ENCODE data around the gene SMIM44.
"Not testable (repeated sequence)": the region's sequence is repeated elsewhere in the genome, so short reads cannot be mapped to it uniquely, and the experiment has no call there.

SMIM44 gene

DNA sequence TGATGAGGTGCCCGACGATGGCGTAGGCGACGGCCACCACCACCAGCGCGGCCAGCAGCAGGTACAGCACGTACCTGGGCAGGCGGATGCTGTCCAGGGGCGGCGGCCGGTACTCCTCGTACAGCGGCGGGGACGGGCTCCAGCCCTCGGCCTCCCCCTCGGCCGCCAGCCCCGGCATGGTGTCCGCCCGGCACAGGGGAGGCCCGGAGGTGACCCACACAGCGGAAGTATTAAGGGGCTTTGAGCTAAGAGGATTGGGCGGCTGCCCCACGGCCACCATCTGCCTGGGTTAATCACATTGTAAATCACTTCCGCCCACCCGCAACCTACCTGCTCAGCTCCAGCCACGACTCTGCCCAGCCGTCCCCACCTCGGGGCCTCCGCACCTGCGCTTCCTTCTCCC lies at the start of gene SMIM44:
TSS of gene SMIM44 (minus strand) at position 216 of the 403 bp plus-strand sequence. CDS start at position 178, 38 bp downstream.
- H3K4me3 ChIP-seq (ENCODE audit: low read depth, low read length), result no peak within 1 kb of the TSS

DNA sequence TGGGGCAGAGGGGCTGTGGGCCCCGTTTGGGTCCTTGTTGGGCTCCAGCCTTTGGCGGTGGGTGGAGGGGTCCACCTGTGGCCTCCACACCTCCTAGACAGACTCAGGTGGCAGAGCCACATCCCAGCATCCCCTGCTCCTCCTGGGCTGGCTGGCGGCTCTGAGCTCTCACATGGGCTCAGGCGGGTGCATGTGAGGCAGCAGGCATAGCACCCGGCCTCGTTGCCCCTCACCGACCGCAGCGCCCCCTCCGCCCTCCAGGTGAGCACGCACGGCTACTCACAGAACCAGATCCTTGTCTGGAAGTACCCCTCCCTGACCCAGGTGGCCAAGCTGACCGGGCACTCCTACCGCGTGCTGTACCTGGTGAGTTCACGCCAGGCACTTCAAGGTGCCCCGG lies 49.8 kb upstream of the SMIM44 start:
- no peak overlapping the region for H3K4me3 ChIP-seq (ENCODE audit: low read depth, low read length)

DNA sequence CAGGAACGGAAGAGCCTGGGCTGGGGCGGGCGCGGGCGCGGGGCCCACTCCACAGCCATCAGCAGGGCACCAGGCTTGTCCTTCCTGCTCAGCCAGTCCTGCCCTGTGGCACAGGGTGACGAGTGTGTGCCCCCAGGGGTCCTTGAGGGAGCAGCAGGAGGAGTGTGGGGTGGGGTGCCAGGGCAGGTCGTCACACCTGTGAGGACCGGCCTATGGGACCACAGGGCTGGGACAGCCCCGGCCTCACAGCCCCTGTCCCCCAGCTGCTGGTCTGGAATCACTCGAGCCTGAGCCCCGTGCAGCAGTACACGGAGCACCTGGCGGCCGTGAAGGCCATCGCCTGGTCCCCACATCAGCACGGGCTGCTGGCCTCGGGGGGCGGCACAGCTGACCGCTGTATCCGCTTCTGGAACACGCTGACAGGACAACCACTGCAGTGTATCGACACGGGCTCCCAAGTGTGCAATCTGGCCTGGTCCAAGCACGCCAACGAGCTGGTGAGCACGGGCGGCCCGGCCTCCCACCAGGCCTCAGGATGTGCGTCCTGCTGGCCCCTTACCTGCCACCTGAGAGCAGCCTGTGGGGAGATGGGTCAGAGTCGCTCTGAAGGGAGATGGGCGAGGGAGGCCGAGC lies 49.0 kb upstream of the SMIM44 start:
- no peak overlapping the region for H3K4me3 ChIP-seq (ENCODE audit: low read depth, low read length)

DNA sequence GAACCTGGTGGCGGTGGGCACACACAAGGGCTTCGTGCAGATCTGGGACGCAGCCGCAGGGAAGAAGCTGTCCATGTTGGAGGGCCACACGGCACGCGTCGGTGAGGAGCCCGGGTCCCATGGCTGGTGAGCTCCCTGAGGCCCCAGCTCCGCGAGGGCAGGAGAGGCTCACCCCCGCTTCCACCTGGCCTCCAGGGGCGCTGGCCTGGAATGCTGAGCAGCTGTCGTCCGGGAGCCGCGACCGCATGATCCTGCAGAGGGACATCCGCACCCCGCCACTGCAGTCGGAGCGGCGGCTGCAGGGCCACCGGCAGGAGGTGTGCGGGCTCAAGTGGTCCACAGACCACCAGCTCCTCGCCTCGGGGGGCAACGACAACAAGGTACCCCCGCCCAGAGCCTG lies 48.5 kb upstream of the SMIM44 start:
- no peak overlapping the region for H3K4me3 ChIP-seq (ENCODE audit: low read depth, low read length)

DNA sequence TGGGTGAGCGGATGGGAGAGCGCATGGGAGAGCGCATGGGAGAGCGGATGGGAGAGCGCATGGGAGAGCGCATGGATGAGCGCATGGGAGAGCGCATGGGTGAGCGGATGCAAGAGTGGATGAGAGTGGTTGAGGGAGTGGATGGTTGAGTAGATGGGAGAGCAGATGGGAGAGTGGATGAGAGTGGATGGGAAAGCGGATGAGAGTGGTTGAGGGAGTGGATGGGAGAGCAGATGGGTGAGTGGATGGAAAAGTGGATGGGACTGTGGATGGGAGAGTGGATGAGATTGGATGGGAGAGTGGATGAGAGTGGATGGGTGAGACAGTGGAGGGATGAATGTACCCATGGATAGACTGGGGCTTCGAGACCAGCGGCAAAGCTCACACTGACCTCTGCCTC lies 47.1 kb upstream of the SMIM44 start:
- no peak overlapping the region for H3K4me3 ChIP-seq (ENCODE audit: low read depth, low read length)

DNA sequence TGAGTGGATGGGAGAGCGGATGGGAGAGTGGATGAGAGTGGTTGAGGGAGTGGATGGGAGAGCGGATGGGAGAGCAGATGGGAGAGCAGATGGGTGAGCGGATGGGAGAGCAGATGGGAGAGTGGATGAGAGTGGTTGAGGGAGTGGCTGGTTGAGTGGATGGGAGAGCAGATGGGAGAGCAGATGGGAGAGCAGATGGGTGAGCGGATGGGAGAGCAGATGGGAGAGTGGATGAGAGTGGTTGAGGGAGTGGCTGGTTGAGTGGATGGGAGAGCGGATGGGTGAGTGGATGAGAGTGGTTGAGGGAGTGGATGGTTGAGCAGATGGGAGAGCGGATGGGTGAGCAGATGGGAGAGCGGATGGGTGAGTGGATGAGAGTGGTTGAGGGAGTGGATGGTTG lies 46.1 kb upstream of the SMIM44 start:
- H3K4me3 ChIP-seq (ENCODE audit: low read depth, low read length), result not testable (repeated sequence)

DNA sequence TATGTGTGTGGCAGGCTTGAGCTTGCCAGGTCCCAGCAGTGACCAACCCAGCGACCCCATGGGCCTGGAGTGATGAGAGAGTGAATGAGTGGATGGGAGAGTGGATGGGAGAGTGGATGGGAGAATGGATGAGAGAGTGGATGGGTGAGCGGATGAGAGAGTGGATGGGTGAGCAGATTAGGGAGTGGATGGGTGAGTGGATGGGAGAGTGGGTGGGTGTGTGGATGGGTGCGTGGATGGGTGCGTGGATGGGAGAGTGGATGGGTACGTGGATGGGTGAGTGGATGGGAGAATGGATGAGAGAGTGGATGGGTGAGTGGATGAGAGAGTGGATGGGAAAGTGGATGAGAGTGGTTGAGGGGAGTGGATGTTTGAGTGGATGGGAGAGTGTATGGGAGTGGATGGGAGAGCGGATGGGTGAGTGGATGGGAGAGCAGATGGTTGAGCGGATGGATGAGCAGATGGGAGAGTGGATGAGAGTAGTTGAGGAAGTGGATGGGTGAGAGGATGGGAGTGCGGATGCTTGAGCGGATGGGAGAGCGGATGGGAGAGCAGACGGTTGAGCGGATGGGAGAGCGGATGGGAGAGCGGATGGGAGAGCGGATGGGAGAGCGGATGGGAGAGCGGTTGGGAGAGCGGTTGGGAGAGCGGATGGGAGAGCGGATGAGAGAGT lies 45.4 kb upstream of the SMIM44 start:
- no peak overlapping the region for H3K4me3 ChIP-seq (ENCODE audit: low read depth, low read length)

DNA sequence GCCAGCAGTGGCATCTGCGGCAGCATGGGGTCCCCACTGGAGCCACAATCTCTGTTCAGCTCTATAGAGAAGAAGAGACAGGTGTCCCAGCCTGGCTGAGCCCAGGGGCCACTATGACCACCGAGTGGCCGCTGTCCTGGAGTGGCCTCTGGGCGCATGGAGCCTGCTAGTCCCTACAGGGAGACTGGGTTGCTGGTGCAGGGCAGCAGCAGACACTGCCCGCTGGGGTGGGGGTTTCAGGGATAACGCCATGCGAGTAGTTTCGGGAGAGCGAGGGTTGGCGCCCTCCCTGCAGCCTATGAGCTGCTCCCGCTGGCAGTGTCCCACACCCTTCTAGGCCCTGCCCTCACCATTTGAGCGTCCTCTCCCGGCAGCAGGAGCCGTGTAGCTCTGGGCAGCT lies 44.8 kb upstream of the SMIM44 start:
- H3K4me3 ChIP-seq (ENCODE audit: low read depth, low read length), result no peak overlapping the region

DNA sequence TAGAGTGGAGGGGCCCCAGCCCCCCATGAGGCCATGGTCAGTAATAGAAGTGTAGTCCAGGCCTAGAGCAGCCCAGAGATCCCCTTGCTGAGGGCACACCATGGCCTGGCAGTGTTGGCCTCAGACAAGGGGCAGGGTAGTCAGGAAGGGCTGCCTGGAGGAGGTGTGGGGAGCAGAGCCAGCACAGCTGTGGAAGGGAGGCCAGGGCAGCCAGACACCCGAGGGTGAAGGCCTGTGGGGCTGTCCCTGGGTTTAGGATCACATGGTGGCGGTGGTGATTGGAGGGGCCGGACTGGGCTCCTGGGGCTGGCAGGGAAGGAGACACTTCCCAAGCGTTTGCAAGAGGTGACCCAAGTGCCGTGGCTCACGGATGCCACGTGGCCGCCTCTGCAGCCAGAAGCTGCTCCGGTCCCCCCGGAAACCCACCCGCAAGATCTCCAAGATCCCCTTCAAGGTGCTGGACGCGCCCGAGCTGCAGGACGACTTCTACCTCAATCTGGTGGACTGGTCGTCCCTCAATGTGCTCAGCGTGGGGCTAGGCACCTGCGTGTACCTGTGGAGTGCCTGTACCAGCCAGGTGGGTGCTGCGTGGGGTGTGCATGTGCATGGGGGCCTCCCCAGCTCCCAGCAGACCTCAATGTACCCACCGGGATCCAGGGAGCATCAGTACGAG lies 44.1 kb upstream of the SMIM44 start:
- H3K4me3 ChIP-seq (ENCODE audit: low read depth, low read length), result no peak overlapping the region

DNA sequence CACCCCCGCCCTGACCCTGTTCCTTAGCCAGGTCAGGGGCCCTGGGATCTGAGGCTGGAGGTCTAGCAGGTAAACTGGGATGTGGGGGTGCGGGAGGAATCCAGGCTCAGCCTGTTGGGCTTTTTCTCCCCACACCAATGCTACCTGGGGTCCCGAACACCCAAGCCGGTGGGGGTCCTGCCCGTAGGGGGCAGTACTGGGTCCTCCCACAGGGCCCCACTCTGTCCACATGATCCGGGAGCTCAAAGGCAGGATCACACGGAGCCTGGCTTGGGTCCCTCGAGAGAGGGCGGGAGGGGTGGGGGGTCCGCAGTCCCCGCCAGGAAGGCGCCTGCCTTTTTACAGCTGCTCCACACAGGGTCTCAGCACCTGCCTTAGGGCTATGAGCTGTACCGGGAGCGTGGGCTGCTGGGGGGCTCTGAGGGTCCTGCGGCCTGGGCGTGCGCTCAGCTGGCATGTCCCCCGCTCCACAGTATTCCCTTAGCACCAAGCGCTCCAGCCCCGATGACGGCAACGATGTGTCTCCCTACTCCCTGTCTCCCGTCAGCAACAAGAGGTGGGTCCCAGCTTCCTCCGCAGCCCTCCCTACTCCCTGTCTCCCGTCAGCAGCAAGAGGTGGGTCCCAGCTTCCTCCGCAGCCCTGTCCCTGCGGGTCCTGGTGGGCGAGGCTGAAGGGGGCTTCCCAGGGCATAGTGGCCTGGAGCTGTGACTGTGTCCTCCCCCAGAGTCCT lies 43.4 kb upstream of the SMIM44 start:
- no peak overlapping the region for H3K4me3 ChIP-seq (ENCODE audit: low read depth, low read length)

DNA sequence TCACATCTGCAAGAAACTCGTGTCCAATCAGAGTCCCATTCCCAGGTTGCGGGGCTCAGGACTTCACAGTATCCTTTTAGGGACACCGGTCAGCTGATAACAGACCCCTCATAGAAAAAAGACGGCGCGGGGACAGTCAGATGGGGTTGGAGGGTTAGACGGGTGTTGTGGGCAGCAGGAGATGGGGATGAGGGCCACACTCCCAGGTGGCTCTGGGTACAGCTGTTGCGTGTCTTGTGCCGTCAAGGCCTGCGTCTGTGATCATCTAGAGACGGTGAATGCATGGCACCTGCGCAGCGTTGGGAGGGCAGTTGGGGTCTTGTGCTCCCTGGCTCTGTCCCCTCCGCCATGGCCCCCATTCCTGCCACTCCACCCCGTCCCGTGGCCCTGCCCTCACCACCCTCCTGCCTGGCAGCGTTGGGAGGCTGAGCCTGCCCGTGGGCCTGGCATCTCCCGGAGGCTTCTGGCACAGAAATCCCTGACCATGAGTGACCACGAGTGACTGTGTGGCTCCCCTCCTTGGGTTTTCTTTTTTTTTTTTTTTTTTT lies 41.7 kb upstream of the SMIM44 start:
- no peak overlapping the region for H3K4me3 ChIP-seq (ENCODE audit: low read depth, low read length)

DNA sequence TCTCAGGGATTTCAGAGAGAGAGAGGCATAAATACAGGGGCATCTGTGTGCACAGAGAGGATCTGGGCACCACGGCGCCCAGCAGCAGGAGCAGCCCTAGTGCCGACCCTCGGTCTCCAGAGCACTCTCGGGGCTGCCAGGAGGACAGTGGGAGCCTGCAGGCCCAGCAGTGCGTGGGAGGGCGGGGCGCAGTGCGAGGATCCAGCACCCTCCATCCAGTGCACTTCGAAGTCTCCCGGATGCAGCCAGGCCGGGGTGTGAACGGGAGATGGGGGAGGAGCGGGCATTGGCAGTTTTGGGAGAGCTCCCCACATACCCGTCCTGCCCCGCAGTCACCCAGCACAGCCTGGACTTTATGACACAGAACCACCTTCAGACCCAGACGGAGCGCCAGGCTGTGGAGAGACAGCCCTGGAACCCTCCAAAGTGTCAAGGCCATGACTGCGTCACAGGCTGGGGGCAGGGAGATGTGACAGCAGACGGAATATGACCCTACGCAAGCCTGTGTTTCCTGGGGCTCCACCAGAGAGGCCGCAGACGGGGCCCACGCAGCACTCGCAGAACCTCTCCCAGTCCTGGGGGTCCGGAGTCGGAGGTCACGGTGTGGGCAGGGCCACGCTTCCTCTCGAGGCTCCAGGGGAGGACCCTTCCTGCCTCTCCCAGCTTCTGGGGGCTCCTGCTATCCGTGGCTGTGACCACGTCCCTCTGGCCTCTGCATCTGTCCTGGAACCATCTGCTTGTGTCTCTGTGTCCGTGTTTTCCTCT lies 41.0 kb upstream of the SMIM44 start:
- H3K4me3 ChIP-seq (ENCODE audit: low read depth, low read length), result no peak overlapping the region

DNA sequence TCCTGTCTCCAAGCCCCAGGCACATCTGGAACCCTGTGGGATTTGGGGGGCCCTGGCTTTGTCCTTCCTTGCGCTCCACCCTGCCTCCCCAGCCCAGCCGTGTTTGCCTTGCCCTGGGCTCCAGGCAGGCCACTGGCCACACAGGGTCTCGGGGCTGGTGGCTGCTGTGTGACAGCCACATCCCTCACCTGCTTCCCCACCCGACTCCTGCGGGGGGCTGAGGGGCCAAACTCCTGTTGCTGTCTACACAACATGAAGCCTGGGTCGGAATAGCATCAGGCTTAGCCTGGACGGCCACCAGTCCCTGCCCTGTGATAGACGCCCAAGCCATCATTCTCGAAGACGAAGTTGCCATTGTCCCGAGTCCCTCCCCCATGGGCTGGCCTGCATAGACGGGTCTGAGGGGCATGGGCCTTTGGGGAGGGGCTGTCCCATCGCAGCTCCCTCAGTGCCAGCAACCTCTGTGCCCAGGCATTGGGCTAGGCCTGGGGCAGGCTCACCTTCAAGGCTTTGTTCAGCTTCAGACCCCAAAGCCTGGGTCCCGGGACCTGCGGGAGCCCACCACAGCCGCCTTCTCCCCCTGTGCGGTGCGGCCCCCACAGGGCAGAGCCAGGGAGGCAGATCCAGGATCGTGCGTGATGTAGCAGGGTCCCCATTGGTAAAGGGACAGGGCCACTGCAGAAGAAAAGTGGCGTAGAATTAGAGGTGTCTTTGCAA lies 40.3 kb upstream of the SMIM44 start:
- H3K4me3 ChIP-seq (ENCODE audit: low read depth, low read length), result no peak overlapping the region

DNA sequence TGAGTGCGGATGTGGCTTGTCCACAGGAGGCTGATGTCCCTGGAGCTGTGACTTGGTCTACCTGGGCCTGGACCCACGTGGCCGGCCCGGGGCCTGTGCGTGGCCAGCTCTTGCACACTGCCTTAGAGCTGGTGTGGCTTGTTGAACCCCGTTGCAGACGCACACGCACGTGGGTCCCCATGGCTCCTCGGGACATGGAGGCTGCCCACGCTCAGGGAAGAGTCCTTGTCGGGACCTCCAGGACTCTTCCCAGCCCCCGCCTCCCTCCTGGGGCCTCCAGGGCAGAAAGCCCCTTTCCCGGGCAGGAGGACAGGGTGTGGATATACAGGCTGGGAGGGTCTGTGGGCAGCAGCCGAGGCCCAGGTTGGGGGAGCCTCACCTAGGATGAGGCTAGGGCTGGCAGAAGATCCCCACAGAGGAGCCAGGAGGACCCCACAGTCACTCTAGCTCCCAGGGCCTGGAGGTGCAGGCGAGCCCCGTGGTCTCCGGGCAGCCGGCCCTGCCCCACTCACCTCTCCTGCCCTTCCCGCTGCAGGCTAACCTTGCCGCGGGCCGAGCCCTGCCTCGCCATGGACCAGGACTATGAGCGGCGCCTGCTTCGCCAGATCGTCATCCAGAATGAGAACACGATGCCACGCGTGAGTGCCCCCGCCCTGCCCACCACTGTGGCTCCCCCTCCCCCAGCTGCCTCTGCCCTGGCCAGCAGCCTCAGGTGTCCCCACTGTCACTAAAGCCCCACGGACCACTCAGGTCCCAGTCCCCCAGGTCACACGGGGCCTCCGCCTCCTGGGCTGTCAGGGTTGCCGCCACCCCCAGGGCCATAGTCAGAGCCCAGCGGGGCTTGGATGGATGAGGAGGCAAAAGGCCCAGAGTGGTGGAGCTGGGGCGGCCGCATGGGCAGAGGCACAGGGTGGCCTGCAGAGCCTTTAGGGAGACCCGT lies 39.5 kb upstream of the SMIM44 start:
- no peak overlapping the region for H3K4me3 ChIP-seq (ENCODE audit: low read depth, low read length)

DNA sequence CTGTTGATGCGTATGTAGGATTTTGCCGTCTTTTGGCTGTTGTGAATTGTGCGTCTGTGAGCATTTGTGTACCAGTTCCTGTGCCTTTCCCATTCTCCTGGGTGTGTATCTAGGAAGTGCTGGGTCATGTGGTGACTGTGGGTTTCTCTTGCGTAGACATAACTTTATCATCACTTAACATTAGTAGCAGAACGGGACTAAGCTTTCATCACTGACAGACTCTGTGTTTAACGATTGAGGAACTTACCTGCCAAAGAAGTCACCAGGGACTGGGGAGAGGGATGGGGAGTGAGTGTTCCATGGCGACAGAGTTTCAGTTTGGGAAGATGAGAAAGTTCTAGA lies 37.8 kb upstream of the SMIM44 start:
- H3K4me3 ChIP-seq (ENCODE audit: low read depth, low read length), result no peak overlapping the region

DNA sequence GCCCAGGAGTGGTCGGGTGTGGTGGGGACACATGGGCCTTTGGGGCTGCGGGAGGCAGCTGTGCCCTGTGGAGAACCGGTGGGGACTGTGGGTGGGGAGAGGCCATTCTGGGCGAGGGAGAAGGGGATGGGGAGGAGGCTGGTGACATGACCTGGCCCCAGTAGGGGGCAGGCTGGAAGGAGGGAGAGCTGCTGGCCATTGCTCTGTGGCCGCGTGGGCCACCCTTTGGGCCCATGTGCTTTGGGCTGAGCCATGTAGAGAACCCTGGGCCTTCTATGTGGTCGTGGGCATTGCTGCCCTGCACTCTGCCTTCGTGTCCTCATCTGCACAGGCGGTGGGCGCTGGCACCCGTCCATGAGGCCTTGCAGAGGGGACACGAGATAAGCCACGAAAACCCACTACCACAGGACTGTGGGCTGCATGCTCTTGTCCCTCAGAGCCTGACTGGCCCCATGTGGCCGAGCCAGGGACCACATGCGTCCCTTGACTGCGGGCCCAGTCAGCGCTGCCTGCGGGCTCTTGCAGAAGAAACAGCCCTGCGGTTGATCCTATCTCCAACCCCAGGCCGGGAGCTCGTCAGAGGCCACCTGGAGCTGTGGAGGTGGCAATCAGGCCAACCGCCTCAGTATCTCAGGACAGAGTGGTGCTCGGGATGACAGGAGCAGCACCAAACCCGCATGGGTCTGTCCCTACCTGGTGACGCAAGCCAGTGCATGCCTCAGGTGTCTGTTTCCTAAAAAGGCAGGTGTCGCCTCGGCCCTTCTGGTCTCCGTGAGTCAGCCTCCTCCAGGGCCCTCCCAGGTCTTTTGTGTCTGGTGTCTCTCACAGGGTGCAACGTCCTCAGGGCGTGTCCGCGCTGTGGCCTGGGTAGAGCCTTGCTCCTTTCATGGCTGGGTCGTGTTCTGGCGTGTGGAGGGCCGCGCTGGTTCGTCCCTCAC lies 37.2 kb upstream of the SMIM44 start:
- H3K4me3 ChIP-seq (ENCODE audit: low read depth, low read length), result no peak overlapping the region

DNA sequence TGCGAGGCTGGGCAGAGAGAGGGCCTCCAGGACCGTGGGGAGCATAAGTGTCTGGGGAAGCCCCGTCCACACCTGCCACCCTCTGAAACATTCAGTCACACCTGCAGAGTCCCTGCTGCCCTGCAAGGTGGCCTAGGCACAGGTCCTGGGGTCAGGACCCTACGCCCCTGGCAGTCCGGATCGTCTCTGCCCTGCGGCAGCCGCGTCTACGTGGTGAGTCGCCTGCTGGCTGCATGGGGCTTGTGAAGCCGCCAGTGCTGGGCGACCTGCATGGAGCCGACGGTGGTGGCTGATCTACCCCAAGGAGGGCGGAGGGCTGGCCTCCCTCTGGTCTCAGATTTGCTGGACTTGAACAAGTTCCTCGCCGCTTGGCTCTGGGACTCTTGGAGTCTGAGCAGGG lies 35.9 kb upstream of the SMIM44 start:
- no peak overlapping the region for H3K4me3 ChIP-seq (ENCODE audit: low read depth, low read length)

DNA sequence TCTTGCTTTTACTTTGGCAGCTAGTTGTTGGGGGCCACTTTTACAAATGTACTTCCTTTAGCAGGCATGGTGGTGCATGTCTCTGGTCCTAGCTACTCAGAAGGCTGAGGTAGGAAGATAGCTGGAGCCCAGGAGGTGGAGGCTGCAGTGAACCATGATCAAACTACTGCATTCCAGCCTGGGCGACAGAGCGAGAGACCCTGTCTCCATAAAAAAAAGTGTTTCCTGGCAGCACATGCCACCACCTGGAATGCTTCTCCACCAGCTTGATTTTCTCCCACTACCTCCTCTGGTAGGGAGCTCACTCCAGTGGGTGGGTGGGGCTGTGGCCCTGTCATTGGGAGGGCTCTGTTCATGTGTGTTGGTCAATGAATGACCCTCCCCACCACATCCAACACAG lies 35.4 kb upstream of the SMIM44 start:
- H3K4me3 ChIP-seq (ENCODE audit: low read depth, low read length), result no peak overlapping the region
